Suprapubic skin (tissue), 4 donors: ENCODE measurements around the gene VAT1L. TPM values are rescaled to one million over a fixed set of nuclear protein-coding genes. Genes with fewer than 3 reads are reported as not detected.

Experiments used
- DNase-seq, 2 donors: peaks; one replicate each; pipeline ENCODE4 v3.0.0-alpha.2; 2019; ENCODE audit warnings: low spot score in 2 of 2
- H3K27ac ChIP-seq: fragments of 200-600 bp; sonication (generic); one replicate; pipeline ENCODE4 v1.5.1; 2019
- H3K27me3 ChIP-seq: fragments of 200-600 bp; sonication (generic); one replicate; pipeline ENCODE4 v1.5.1; 2019
- H3K36me3 ChIP-seq: fragments of 200-600 bp; sonication (generic); one replicate; pipeline ENCODE4 v1.5.1; 2019
- H3K4me1 ChIP-seq: fragments of 200-600 bp; sonication (generic); one replicate; pipeline ENCODE4 v1.5.1; 2019
- H3K4me3 ChIP-seq: fragments of 200-600 bp; sonication (generic); one replicate; pipeline ENCODE4 v1.5.1; 2019; ENCODE audit warnings: mild to moderate bottlenecking
- H3K9me3 ChIP-seq: fragments of 200-600 bp; sonication (generic); one replicate; pipeline ENCODE4 v1.5.1; 2019
- EP300 ChIP-seq: sonication (generic); formaldehyde crosslinking; IDR thresholded peaks from one replicate; pipeline ENCODE4 v1.6.1; 2017; ENCODE audit warnings: antibody characterized with exemption
- POLR2A ChIP-seq, 2 donors: fragments of 450-650 bp; IDR thresholded peaks; one replicate each; pipeline ENCODE4 v1.6.1; 2017; ENCODE audit warnings: antibody characterized with exemption in 2 of 2, mild to moderate bottlenecking in 2 of 2, moderate library complexity in 2 of 2
- POLR2AphosphoS5 ChIP-seq, 3 donors: sonication (generic); formaldehyde crosslinking; IDR thresholded peaks; one replicate each; pipeline ENCODE4 v1.6.1; 2017; ENCODE audit warnings: antibody characterized with exemption in 3 of 3
- WGBS: methylation state at CpG from one replicate; pipeline ENCODE4 v1.1.5; 2018; 5-methylcytosine and 5-hydroxymethylcytosine counted together
- total RNA-seq, 4 donors: library from RNA; depleted of rRNA; stranded (reverse); fragments of >200 nt; gene quantifications; one replicate each; pipeline ENCODE4 v1.1.0, GENCODE V29; 2016
- TF ChIP-seq, protein P1 (sequence below), 2 donors: fragments of 200-600 bp in 1 of 2; fragments of 450-650 bp in 1 of 2; sonication (generic) in 1 of 2; IDR thresholded peaks; one replicate each; pipeline ENCODE4 v1.5.1; 2016 to 2019; ENCODE audit warnings: antibody characterized with exemption in 2 of 2, mild to moderate bottlenecking in 1 of 2, moderate library complexity in 1 of 2

Gene VAT1L
- total RNA-seq, 4 donors from 2014 or later: 0.15 TPM; not detected in 3

DNA sequence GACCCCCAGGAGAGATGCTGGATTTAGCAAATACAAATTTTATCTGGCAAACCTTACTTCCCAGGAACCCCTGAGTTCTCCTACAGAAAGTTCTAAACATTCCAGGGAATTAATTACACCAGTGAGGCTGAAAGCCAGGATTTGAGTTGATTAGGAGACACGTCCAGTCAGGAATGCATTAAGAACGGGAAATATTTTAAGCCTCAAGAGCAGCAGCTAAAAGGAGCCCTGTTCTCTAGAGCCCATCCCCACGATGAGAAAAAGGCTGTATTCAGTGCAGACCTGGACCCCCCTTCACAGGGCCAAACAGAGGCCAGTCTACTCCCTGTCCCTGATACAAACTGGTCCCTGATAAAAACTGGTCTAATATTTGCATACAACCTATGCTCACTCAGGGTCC, 55.0 kb downstream of the VAT1L start:
- TF ChIP-seq, protein P1, sequence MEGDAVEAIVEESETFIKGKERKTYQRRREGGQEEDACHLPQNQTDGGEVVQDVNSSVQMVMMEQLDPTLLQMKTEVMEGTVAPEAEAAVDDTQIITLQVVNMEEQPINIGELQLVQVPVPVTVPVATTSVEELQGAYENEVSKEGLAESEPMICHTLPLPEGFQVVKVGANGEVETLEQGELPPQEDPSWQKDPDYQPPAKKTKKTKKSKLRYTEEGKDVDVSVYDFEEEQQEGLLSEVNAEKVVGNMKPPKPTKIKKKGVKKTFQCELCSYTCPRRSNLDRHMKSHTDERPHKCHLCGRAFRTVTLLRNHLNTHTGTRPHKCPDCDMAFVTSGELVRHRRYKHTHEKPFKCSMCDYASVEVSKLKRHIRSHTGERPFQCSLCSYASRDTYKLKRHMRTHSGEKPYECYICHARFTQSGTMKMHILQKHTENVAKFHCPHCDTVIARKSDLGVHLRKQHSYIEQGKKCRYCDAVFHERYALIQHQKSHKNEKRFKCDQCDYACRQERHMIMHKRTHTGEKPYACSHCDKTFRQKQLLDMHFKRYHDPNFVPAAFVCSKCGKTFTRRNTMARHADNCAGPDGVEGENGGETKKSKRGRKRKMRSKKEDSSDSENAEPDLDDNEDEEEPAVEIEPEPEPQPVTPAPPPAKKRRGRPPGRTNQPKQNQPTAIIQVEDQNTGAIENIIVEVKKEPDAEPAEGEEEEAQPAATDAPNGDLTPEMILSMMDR (IDR thresholded peaks at IDR 0.05): no peak
- TF ChIP-seq POLR2AphosphoS5 (IDR thresholded peaks at IDR 0.05): no peak
- 33% methylated on average over 3 of the region's 3 CpGs for WGBS

DNA sequence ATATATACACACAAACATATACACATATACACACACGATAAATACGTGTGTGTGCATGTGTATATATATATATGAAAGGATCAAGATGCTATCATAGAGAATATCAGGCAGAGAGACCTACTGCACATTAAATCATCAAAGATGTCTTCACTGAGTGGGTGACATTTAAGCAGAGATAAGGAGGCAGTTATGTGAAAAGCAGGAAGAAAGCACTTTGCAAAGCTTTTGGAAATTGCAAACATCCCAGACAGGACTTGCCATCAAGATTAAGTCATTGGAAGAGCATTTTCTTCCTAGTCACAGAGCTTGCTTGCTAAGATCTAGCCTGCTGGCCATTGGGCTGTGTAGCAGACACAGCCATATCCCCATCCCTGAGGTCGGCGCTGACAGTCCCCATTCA, 56.4 kb downstream of the VAT1L start:
- H3K36me3 ChIP-seq: no peaks in the 10 kb centered on the region
- no peaks in the 10 kb centered on the region for H3K9me3 ChIP-seq
- 55% methylated on average over 2 of the region's 4 CpGs for WGBS
- no peak for DNase-seq
- H3K27me3 ChIP-seq: peaks cover 10% of the 10 kb centered on the region
- H3K27ac ChIP-seq: no peak overlapping the region
- TF ChIP-seq POLR2A (IDR thresholded peaks at IDR 0.05) (no peak), POLR2AphosphoS5 (IDR thresholded peaks at IDR 0.05) (no peak), EP300 (no peak)
- TF ChIP-seq, protein P1 (IDR thresholded peaks at IDR 0.05): no peak
- H3K4me1 ChIP-seq: no peaks in the 10 kb centered on the region
- no peak overlapping the region for H3K4me3 ChIP-seq

More for the DNA sequence above, 55.0 kb downstream of the VAT1L start:
- Histone ChIP-seq H3K36me3 (no peaks in the 10 kb centered on the region), H3K27me3 (peaks cover 15% of the 10 kb centered on the region), H3K4me3 (no peak overlapping the region), H3K27ac (no peak overlapping the region), H3K4me1 (no peaks in the 10 kb centered on the region), H3K9me3 (no peaks in the 10 kb centered on the region)
- peak in 1 of 2 donors; percentile 31 for DNase-seq

DNA sequence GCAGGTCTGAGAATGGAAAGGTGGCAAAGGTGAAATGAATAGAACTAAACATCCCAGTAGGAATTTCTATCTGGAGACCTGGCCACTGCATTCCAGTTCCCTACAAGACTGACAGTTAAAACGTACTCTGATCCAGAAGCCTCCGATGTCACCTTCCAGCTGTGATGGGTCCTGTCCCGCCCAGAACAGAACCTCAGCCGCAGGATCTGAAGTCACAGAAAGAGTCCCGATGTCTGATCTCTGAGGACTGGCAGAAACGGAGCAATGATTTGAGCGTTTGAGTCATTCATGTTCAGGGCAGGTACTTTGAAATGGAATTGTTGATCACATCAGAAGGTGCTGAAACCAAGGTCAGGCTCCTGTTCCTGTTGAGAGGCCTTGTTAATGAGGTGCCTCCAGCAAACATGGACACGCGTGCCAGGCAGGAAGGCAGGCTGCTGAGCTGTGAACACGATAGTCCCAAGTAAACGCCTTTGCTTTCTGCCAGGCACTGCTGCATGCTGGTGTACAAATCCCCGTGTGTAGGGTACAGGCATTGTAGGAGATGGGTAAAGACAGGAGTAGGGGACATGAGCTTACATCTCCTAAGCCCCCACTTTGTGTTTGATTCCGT, 61.4 kb downstream of the VAT1L start:
- H3K27me3 ChIP-seq: peaks cover 7% of the 10 kb centered on the region
- TF ChIP-seq POLR2AphosphoS5 (IDR thresholded peaks at IDR 0.05): no peak
- TF ChIP-seq, protein P1 (IDR thresholded peaks at IDR 0.05): no peak
- no peak for TF ChIP-seq EP300
- TF ChIP-seq POLR2A (IDR thresholded peaks at IDR 0.05): no peak
- 86% methylated on average over 13 of the region's 13 CpGs for WGBS
- H3K36me3 ChIP-seq: no peaks in the 10 kb centered on the region
- no peaks in the 10 kb centered on the region for H3K4me1 ChIP-seq
- no peaks in the 10 kb centered on the region for H3K9me3 ChIP-seq
- peak in 1 of 2 donors; percentile 28 for DNase-seq
- no peak overlapping the region for H3K4me3 ChIP-seq
- H3K27ac ChIP-seq: no peak overlapping the region

DNA sequence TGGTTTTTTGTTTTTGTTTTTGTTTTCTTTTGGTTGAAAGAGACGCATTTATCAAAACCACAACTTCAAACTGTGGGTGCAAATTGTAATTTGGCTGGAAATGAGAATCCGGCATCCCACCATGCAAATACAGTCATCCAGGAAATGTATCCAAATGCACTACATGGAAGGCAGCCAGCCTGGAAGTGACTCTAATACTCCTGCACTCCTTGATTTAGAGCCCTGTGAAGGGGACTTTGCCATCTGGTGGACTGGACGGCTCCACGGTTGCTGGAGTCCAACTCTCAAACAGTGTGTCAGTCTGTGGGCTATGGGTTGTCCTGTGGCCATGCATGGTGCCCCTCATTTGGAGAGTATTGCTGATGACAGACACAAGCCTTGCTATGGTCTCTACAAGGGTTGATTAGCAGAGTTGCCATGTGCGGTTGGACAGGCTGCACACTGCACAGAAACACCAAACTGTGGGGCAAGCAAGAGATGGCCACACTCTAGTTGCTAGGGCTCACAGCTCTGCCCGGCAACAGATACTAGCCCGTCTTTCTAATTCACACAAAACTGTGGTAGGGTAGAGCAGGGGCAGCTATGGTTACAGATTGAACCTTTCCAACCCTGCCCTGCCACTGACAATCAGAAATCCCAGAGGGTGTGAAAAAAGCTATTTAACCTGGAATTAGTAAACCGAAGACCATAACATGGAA, 62.4 kb downstream of the VAT1L start:
- TF ChIP-seq, protein P1 (IDR thresholded peaks at IDR 0.05): no peak
- no peak for TF ChIP-seq POLR2A (IDR thresholded peaks at IDR 0.05)
- no peak for TF ChIP-seq POLR2AphosphoS5 (IDR thresholded peaks at IDR 0.05)
- TF ChIP-seq EP300: no peak
- Histone ChIP-seq H3K36me3 (no peaks in the 10 kb centered on the region), H3K4me3 (no peak overlapping the region), H3K27me3 (peaks cover 10% of the 10 kb centered on the region), H3K4me1 (no peaks in the 10 kb centered on the region), H3K9me3 (no peaks in the 10 kb centered on the region), H3K27ac (no peak overlapping the region)
- 79% methylated on average over 8 of the region's 8 CpGs for WGBS
- DNase-seq: peak in 1 of 2 donors; percentile 52

DNA sequence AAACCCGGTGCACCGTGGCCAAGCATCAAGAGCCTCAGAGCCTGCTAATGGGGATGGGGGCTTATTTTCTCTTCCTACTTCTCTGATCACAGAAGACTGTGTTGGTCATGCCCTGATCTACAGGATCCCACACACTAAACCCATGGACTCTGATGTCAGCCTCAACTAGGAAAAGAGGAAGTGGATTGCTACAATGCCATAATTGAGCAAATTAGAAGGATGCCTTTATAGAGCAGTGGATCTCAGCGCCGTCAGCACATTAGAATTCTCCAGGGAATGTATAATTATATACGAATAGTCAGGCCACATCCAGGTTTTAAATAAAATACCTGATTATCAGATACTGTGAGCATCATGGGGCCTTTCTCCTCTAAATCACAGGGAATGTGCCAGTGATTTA, 64.8 kb downstream of the VAT1L start:
- TF ChIP-seq POLR2AphosphoS5 (IDR thresholded peaks at IDR 0.05) (no peak), POLR2A (IDR thresholded peaks at IDR 0.05) (no peak), EP300 (no peak)
- TF ChIP-seq, protein P1 (IDR thresholded peaks at IDR 0.05): no peak
- 70% methylated on average over 5 of the region's 5 CpGs for WGBS
- H3K36me3 ChIP-seq: no peaks in the 10 kb centered on the region
- H3K4me1 ChIP-seq: no peaks in the 10 kb centered on the region
- no peaks in the 10 kb centered on the region for H3K9me3 ChIP-seq
- H3K27me3 ChIP-seq: peaks cover 16% of the 10 kb centered on the region
- H3K4me3 ChIP-seq: no peak overlapping the region
- DNase-seq: no peak
- H3K27ac ChIP-seq: no peak overlapping the region
